ENCODE measurements around the gene ENTPD6. TPM values are rescaled to one million over a fixed set of nuclear protein-coding genes. Genes with fewer than 3 reads are reported as not detected.

The ENTPD6 gene
- total RNA-seq, 4 donors from 2014 or later, result 163 to 261 (median 224) TPM

DNA sequence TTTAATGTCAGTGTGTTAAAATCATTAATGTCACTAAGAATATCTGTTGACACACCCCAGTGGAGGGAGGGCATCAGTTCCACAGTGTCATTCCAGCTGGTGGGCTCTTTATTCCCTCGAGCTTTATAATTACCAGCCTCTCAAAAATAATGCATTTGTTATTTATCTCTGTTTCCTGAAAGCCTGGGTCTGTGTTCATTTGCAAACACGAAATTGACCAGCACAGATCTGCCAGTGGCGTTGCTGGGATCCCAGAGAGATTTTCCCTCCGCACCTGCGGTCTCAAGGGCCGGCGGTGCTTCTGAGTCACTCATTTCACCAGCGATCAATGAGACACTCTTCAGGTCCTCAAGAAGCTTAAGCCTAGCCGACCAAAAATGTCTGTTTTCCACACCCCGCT is 46.7 kb downstream of the ENTPD6 start:
- no peak overlapping the region for H3K27ac ChIP-seq
- 90 to 93% methylated on average over 10 of the region's 10 CpGs for WGBS, 2 donors (ENCODE audit: low coverage in 1 of 2)
- peaks cover 10 to 34% (median 22%) of the 10 kb centered on the region in 4 donors for H3K4me1 ChIP-seq
- intact Hi-C loops (cut with DNase I; ENCODE audit: low total_unique reads), result loop anchor here (10.0 kb wide), 1 partner anchor 1887 kb away; the partner anchor contains the start of gene NXT1
- DNase-seq, result no peak
- no peaks in the 10 kb centered on the region for H3K27me3 ChIP-seq
- H3K9me3 ChIP-seq, result no peaks in the 10 kb centered on the region
- TF ChIP-seq, protein P1, sequence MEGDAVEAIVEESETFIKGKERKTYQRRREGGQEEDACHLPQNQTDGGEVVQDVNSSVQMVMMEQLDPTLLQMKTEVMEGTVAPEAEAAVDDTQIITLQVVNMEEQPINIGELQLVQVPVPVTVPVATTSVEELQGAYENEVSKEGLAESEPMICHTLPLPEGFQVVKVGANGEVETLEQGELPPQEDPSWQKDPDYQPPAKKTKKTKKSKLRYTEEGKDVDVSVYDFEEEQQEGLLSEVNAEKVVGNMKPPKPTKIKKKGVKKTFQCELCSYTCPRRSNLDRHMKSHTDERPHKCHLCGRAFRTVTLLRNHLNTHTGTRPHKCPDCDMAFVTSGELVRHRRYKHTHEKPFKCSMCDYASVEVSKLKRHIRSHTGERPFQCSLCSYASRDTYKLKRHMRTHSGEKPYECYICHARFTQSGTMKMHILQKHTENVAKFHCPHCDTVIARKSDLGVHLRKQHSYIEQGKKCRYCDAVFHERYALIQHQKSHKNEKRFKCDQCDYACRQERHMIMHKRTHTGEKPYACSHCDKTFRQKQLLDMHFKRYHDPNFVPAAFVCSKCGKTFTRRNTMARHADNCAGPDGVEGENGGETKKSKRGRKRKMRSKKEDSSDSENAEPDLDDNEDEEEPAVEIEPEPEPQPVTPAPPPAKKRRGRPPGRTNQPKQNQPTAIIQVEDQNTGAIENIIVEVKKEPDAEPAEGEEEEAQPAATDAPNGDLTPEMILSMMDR (IDR thresholded peaks at IDR 0.05), result no peak
- TF ChIP-seq EP300 (IDR thresholded peaks at IDR 0.05; ENCODE audit: low read depth), result no peak
- no peak for TF ChIP-seq POLR2AphosphoS5 (IDR thresholded peaks at IDR 0.05)
- TF ChIP-seq POLR2A (IDR thresholded peaks at IDR 0.05), result no peak
- in situ Hi-C loops (cut with MboI; ENCODE audit: low pct_ligation_motif_present in 1 of 4, low pct_unique_long_range_greater_than_20kb in 1 of 4, low sequenced_read_pairs in 3 of 4), result no loop called here
- no peaks in the 10 kb centered on the region for H3K36me3 ChIP-seq
- H3K4me3 ChIP-seq, result no peak overlapping the region

GRCh38 chr20:25243416-25243979 is 48.0 kb downstream of the ENTPD6 start:
- in situ Hi-C loops (cut with MboI; ENCODE audit: low pct_ligation_motif_present in 1 of 4, low pct_unique_long_range_greater_than_20kb in 1 of 4, low sequenced_read_pairs in 3 of 4), result no loop called here
- intact Hi-C loops (cut with DNase I; ENCODE audit: low total_unique reads), result loop anchor here (10.0 kb wide), 1 partner anchor 1889 kb away; the partner anchor contains the start of gene NXT1

GRCh38 chr20:25244976-25245375 is 49.5 kb downstream of the ENTPD6 start:
- 96 to 97% methylated on average over 3 to 5 of the region's 5 CpGs for WGBS, 2 donors (ENCODE audit: low coverage in 1 of 2)
- H3K27ac ChIP-seq, result no peak overlapping the region
- H3K36me3 ChIP-seq, result no peaks in the 10 kb centered on the region
- TF ChIP-seq POLR2AphosphoS5 (IDR thresholded peaks at IDR 0.05) (no peak), EP300 (IDR thresholded peaks at IDR 0.05; ENCODE audit: low read depth) (no peak), POLR2A (IDR thresholded peaks at IDR 0.05) (no peak)
- TF ChIP-seq, protein P1 (IDR thresholded peaks at IDR 0.05), result no peak
- intact Hi-C loops (cut with DNase I; ENCODE audit: low total_unique reads), result loop anchor here (10.0 kb wide), 1 partner anchor 1890 kb away; the partner anchor contains the start of gene NXT1
- in situ Hi-C loops (cut with MboI; ENCODE audit: low pct_ligation_motif_present in 1 of 4, low pct_unique_long_range_greater_than_20kb in 1 of 4, low sequenced_read_pairs in 3 of 4), result no loop called here
- no peak overlapping the region for H3K4me3 ChIP-seq
- DNase-seq, result no peak
- no peaks in the 10 kb centered on the region for H3K9me3 ChIP-seq
- H3K27me3 ChIP-seq, result no peaks in the 10 kb centered on the region
- H3K4me1 ChIP-seq, result peaks cover 4 to 32% (median 21%) of the 10 kb centered on the region in 4 donors

More at GRCh38 chr20:25243416-25243979, 48.0 kb downstream of the ENTPD6 start:
- no peak for DNase-seq
- H3K27ac ChIP-seq, result no peak overlapping the region
- TF ChIP-seq, protein P1 (IDR thresholded peaks at IDR 0.05), result no peak
- TF ChIP-seq POLR2AphosphoS5 (IDR thresholded peaks at IDR 0.05) (no peak), EP300 (IDR thresholded peaks at IDR 0.05; ENCODE audit: low read depth) (no peak), POLR2A (IDR thresholded peaks at IDR 0.05) (no peak)
- H3K9me3 ChIP-seq, result no peaks in the 10 kb centered on the region
- H3K36me3 ChIP-seq, result no peaks in the 10 kb centered on the region
- no peaks in the 10 kb centered on the region for H3K27me3 ChIP-seq
- peaks cover 5 to 23% (median 13%) of the 10 kb centered on the region in 4 donors for H3K4me1 ChIP-seq
- H3K4me3 ChIP-seq, result no peak overlapping the region

- Histone ChIP-seq H3K9me3 (no peaks in the 10 kb centered on the region), H3K4me3 (no peak overlapping the region), H3K27me3 (no peaks in the 10 kb centered on the region), H3K36me3 (no peaks in the 10 kb centered on the region), H3K27ac (peak overlapping the region in 1 of 4 donors; percentile 92), H3K4me1 (peaks cover 4 to 37% (median 24%) of the 10 kb centered on the region in 4 donors)
- in situ Hi-C loops (cut with MboI; ENCODE audit: low pct_ligation_motif_present in 1 of 4, low pct_unique_long_range_greater_than_20kb in 1 of 4, low sequenced_read_pairs in 3 of 4) (no loop called here), intact Hi-C loops (cut with DNase I; ENCODE audit: low total_unique reads) (loop anchor here (10.0 kb wide), 1 partner anchor 1891 kb away; the partner anchor contains the start of gene NXT1)
- no peak for TF ChIP-seq POLR2AphosphoS5 (IDR thresholded peaks at IDR 0.05)
- no peak for TF ChIP-seq POLR2A (IDR thresholded peaks at IDR 0.05)
- TF ChIP-seq, protein P1 (IDR thresholded peaks at IDR 0.05), result no peak
- no peak for TF ChIP-seq EP300 (IDR thresholded peaks at IDR 0.05; ENCODE audit: low read depth)
- no peak for DNase-seq
- WGBS, 2 donors (ENCODE audit: low coverage in 1 of 2), result 93 to 100% methylated on average over 1 of the region's 1 CpG
Measured at GRCh38 chr20:25245461-25245860, 49.9 kb downstream of the ENTPD6 start.

Data from transverse colon (tissue), 4 donors.